HG02970 (cell line): ENCODE data around the gene MIEF2.
"Not testable (repeated sequence)": the region's sequence is repeated elsewhere in the genome, so short reads cannot be mapped to it uniquely, and the experiment has no call there.

Source experiments
- ATAC-seq: cut with Tn5 transposase; IDR thresholded peaks from one replicate; pipeline ENCODE4 v1.9.1; 2021; ENCODE audit warnings: mild to moderate bottlenecking, moderate library complexity, moderate number of reproducible peaks; ENCODE audit not compliant: unreplicated experiment, low FRiP score

MIEF2 gene

DNA sequence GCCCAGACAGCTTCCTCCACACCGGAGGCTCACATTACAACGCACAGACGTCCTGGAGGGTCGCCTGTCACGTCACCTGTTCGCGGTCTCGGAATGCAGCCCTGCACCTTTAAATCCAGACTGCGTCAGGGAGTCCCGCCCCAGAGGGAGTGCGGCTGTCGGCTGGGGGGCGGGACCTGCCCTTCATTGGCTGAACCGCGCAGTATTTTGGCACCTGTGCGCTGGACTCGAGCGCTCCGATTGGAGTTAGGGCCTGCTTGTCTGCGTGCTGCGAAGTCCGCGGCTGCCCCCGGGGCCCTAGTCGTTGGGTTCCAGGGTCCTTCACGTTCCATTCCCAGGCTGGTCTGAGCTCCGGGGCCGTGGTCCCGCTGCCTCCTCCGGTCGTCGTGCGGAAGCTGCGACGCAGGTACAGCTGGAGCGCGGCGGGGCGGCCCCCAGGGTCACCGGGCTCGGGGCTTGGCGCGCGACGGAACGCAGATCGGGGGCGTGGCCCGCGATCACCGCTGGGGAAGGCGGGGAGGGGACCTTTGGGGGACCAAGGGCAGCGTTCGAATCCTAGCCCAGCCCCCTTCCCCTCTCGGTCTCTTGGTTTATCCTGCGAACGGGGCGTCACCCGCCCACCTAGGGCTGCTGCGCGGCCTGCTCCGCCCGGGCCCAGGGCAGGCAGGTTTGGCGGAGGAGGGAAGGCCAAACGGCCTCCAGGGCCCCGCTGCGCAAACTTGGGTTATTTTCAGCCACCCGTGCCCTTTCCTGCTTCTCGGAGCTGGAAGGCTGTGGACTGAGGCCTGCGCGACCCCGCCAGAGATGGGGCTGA lies at the start of gene MIEF2:
Gene MIEF2 (plus strand): TSS at position 331 of the 814 bp plus-strand sequence. CDS start 2,059 bp downstream, outside the sequence.
- peak; percentile 68 for ATAC-seq

GRCh38 chr17:18213666-18214270 lies 46.7 kb upstream of the MIEF2 start:
- ATAC-seq: no peak

DNA sequence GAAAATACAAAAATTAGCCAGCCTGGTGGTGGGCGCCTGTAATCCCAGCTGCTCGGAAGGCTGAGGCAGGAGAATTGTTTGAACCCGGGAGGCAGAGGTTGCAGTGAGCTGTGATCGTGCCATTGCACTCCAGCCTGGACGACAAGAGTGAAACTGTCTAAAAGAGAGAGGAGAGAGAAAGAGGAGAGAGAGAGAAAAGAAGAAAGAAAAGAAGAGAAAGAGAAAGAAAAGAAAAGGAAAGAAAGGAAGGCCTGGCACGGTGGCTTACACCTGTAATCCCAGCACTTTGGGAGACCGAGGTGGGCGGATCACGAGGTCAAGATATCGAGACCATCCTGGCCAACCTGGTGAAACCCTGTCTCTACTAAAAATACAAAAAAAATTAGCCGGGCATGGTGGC lies 43.6 kb upstream of the MIEF2 start:
- ATAC-seq: not testable (repeated sequence)

GRCh38 chr17:18217412-18218015 lies 42.9 kb upstream of the MIEF2 start:
- ATAC-seq: no peak

DNA sequence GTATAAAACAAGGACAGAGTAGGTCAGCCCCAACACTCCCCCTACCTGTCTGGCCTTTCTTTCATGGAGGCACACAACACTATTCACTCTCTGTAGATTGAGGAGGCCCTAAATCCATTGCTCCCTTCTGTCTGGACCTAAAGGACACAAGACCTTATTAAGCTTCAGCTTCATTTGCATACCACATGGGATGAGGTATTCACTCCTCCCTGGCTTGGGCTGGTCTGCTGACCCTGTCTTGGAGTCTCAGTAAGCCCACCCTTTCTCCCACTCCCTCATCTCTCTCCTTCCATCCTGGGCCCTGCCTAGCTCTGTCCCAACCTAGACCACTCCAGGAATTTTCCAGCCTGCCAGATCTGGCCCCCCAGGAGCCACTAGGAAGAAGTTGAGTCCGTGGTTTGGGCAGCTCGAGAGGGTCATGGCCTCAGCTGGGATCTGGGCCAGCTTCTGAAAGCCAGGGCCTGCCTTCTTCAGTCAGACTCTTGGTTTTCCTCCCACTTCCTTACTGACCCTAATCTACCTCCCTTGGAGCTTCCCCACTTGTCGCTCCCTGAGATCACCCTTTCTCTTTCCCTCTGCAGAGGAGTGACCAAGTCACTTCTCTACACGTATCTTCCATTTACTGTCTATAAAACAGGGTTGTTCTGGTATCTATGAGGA lies 41.6 kb upstream of the MIEF2 start:
- no peak for ATAC-seq

DNA sequence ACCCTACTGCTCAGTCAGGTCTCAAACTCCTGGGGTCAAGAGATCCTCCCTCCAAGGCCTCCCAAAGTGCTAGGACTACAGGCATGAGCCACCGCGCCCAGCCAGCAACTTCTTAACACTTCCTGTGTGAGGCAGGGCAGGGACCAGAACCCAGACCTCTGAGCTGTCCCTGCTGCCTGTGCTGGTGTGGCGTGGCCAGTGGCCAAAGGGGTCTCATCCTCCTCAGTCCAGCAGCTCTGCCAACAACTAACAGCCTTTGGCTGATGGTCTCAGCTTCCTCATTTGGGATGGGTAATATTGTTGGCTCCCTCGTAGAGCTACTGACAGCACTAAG lies 36.4 kb upstream of the MIEF2 start:
- no peak for ATAC-seq

DNA sequence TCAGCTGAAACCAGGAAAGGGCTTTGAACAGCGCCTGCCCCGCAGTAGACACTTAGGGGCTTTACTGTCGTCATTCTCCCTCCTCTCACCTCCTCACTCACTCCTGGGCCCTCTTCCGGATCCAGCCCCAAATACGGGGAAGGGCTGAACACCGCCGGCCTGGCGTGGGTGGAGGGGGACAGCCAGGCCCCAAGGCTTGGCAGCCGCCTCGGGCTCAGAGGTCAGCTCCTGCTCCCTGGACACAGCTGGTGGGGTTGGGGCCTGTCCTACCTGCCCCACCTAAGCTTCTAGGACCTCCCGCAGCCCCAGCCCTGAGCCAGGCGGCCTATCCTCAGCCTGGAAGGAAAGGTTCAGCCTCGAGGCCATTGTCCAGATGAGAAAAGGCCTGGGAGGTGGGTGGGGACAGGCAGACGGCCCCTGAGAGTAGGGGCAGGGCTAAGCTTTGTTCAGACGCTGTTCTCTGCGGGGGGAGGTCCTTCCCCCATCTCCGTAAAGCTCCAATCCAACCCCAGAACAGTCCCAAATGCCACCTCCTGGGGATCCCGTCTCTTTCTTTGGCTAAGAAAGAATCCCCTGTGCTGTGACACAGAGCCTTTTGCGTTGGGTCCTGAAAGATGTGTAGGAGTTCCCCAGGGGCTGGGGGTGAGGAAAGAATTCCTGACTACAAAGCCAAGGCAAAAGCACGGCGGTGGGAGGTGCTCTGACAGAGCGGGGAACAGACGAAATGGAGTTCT lies 35.9 kb upstream of the MIEF2 start:
- ATAC-seq: no peak

- peak; percentile 90 for ATAC-seq
Measured at GRCh38 chr17:18225121-18225641, 35.3 kb upstream of the MIEF2 start, which contains the start of gene LLGL1. LLGL1 (plus strand) TSS chr17:18225635; CDS start chr17:18225683, 48 bp downstream.

- no peak for ATAC-seq
Measured at GRCh38 chr17:18225642-18226283, 34.7 kb upstream of the MIEF2 start.

- ATAC-seq: no peak
Measured at GRCh38 chr17:18226284-18226945, 34.0 kb upstream of the MIEF2 start.

DNA sequence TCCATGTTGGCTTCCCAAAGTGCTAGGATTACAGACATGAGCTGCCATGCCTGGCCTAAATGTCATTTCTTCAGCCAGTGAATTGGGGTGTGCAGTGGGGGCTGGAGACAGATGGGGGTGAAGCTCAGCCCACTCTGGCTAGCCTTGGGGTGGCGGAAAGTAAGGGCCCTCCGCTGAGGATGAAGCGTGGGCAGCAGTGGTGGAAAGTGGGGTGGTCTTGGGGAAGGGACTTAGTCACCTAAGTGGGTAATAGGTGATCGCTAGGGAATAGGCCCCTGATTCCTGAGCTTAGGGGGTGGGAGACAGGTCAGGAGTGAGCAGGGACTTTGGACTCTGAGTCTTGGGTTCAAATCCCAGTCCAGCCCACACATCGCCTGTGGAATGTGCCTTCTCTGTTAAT lies 32.8 kb upstream of the MIEF2 start:
- ATAC-seq: no peak

DNA sequence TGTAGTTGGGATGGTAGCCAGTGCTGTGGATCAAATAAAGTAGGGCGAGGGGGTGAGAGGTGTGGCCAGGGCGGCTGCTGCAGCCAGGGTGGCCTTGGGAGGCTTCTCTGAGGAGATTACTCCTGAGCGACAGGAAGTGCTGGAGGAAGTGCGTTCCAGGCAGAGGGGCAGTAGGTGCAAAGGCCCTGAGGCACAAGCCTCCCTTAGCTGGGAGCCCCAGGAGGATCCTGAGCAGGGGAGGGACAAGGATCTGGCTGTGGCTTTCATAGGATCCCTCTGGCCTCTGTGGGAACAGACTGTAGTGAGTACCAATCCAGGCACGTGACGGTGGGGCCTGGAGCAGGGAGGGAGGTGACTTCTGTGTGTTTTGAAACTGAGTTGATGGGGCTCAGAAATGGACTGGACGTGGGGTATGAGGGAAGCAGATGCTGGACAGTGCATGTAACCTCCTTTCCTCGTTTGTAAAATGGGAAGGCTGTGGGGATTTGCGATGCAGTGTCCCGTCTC lies 32.2 kb upstream of the MIEF2 start:
- ATAC-seq: no peak

DNA sequence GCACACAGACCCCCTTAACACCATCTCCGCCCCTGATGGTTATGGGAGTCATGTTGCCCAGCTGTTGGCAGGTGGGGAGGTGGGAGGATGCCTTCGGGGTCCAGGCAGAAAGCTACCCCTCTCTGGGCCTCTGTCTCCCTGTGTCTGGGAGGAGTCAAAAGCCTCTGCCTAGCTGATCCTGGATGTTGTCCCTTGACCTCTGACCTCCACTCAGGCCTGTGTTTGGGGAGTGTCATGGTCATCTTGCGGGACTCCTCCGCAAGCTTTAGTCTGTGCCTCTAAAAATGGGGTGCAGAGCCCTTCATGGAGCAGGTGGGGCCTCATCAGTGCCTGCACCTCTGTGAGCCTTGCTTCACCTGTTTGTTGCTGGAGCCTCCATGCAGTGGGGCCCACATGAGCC lies 31.2 kb upstream of the MIEF2 start:
- no peak for ATAC-seq

DNA sequence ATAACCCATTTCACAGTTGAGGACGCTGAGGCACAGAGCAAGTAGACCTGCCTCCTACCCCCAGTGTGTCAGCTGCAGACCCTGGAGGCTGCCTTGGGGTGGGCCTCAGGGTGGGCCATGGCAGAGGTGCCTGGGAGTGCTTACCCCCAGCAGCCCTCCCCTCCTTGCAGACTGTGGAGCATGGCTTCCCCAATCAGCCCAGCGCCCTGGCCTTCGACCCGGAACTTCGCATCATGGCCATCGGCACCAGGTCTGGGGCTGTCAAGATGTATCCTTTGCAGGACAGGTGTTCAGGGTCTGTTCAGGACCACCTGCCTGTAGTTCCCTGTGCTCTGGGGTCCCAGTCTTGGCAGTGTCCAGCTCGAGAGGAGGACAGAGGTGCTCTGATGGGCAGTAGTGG lies 30.7 kb upstream of the MIEF2 start:
- no peak for ATAC-seq

- no peak for ATAC-seq
Measured at GRCh38 chr17:18230288-18231141, 29.9 kb upstream of the MIEF2 start.

DNA sequence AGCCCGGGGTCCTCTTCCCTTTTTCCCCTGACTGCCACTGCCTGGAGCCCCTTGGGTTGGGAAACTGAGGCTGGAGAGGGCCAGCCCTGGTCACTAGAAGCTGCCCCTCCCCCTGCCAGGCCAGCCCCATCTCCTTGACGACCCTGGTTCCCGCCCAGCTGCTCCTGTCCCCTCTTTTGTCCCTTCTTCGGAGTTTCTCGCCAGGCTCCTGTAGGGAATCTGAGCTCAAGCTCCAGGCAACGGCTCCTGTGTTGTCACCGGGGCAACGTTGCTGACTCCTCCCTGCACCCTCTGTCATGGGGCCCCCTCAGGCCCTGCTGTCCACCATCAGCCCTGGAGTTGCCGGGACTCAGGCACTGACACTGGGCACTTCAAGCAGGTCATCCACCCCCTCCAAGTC lies 29.3 kb upstream of the MIEF2 start:
- ATAC-seq: no peak

GRCh38 chr17:18233803-18234518 lies 26.5 kb upstream of the MIEF2 start:
- ATAC-seq: no peak
